Spinal cord (tissue), 10 donors: ENCODE results near the gene HID1. TPM values are rescaled to one million over a fixed set of nuclear protein-coding genes. Genes with fewer than 3 reads are reported as not detected.
A peak's percentile ranks its signal among the peaks of the same experiment; 100 is the strongest.

ENCODE experiments used
- DNase-seq, 6 donors: peaks; one replicate each; pipeline versions ENCODE4 v3.0.0 to v3.0.0-alpha.2; 2013 to 2015; ENCODE audit warnings: low spot score in 6 of 6, low read depth in 4 of 6
- H3K27ac ChIP-seq: one replicate; pipeline ENCODE4 v1.5.1; 2013; ENCODE audit warnings: low read depth, low read length, control low read depth
- H3K27me3 ChIP-seq: one replicate; pipeline ENCODE4 v1.6.1; 2013; ENCODE audit warnings: low read length; ENCODE audit not compliant: control insufficient read depth, insufficient read depth
- H3K36me3 ChIP-seq: one replicate; pipeline ENCODE4 v1.6.1; 2013; ENCODE audit warnings: low read length; ENCODE audit not compliant: control insufficient read depth, insufficient read depth
- H3K4me1 ChIP-seq: one replicate; pipeline ENCODE4 v1.6.1; 2013; ENCODE audit warnings: low read length; ENCODE audit not compliant: control insufficient read depth, insufficient read depth
- H3K4me3 ChIP-seq: one replicate; pipeline ENCODE4 v1.5.1; 2013; ENCODE audit warnings: low read depth, low read length, control low read depth
- H3K9me3 ChIP-seq: one replicate; pipeline ENCODE4 v1.6.1; 2013; ENCODE audit warnings: low read length; ENCODE audit not compliant: control insufficient read depth, insufficient read depth
- WGBS: methylation state at CpG from one replicate; pipeline ENCODE4 v1.1.5; 2013; ENCODE audit warnings: missing lambda C conversion rate; ENCODE audit not compliant: insufficient coverage; 5-methylcytosine and 5-hydroxymethylcytosine counted together
- polyA plus RNA-seq, 2 donors: library from polyadenylated mRNA; unstranded; fragments of 120-200 nt; gene quantifications; one replicate each; pipeline ENCODE4 v1.2.1, GENCODE V29; 2013; ENCODE audit not compliant: insufficient read length in 2 of 2
- total RNA-seq, 2 donors: library from RNA; depleted of rRNA in 1 of 2; stranded (reverse); fragments of 120-200 nt in 1 of 2; fragments of >200 nt in 1 of 2; gene quantifications; one replicate each; pipeline versions ENCODE4 v1.2.3 to v1.2.4, GENCODE V29; 2013 to 2014
- donor health status: healthy.

HID1 gene
- total and polyA plus RNA-seq, 4 donors = 12.3 to 61.6 (median 33.8) TPM

GRCh38 chr17:74930535-74931036 lies 42.0 kb downstream of the HID1 start:
- H3K9me3 ChIP-seq = no peaks in the 10 kb centered on the region
- peaks cover 64% of the 10 kb centered on the region for H3K27me3 ChIP-seq
- H3K4me1 ChIP-seq = peaks cover 3% of the 10 kb centered on the region
- H3K27ac ChIP-seq = no peak overlapping the region
- WGBS = 94% methylated on average over 23 of the region's 24 CpGs
- no peak overlapping the region for H3K4me3 ChIP-seq
- H3K36me3 ChIP-seq = no peaks in the 10 kb centered on the region
- no peak for DNase-seq

- peaks cover 12% of the 10 kb centered on the region for H3K4me1 ChIP-seq
- no peaks in the 10 kb centered on the region for H3K36me3 ChIP-seq
- no peak for DNase-seq
- WGBS = 79% methylated on average over 3 of the region's 6 CpGs
- no peak overlapping the region for H3K4me3 ChIP-seq
- H3K27me3 ChIP-seq = peaks cover 67% of the 10 kb centered on the region
- H3K27ac ChIP-seq = no peak overlapping the region
- no peaks in the 10 kb centered on the region for H3K9me3 ChIP-seq
Measured at GRCh38 chr17:74928786-74929185, 43.8 kb downstream of the HID1 start.

- Histone ChIP-seq H3K27ac (no peak overlapping the region), H3K4me1 (peaks cover 35% of the 10 kb centered on the region), H3K9me3 (no peaks in the 10 kb centered on the region), H3K36me3 (no peaks in the 10 kb centered on the region), H3K4me3 (no peak overlapping the region), H3K27me3 (peaks cover 64% of the 10 kb centered on the region)
- 42% methylated on average over 2 of the region's 3 CpGs for WGBS
- no peak for DNase-seq
Measured at GRCh38 chr17:74925242-74925641, 47.3 kb downstream of the HID1 start.

- DNase-seq = peak in 1 of 6 donors; percentile 48
Measured at GRCh38 chr17:74924250-74924948, 48.2 kb downstream of the HID1 start, which contains the start of gene OTOP2. Gene OTOP2, plus strand, starts transcription at chr17:74924273. Its CDS starts 360 bp downstream, at chr17:74924633.

GRCh38 chr17:74923538-74924249 lies 48.9 kb downstream of the HID1 start:
- no peak overlapping the region for H3K27ac ChIP-seq
- H3K36me3 ChIP-seq = no peaks in the 10 kb centered on the region
- H3K4me1 ChIP-seq = peaks cover 35% of the 10 kb centered on the region
- H3K4me3 ChIP-seq = no peak overlapping the region
- no peaks in the 10 kb centered on the region for H3K9me3 ChIP-seq
- peak in 3 of 6 donors; percentile 10 to 56 (median 52) for DNase-seq
- H3K27me3 ChIP-seq = peaks cover 62% of the 10 kb centered on the region
- WGBS = 2% methylated on average over 59 of the region's 59 CpGs

More at GRCh38 chr17:74924250-74924948, 48.2 kb downstream of the HID1 start, which contains the start of gene OTOP2:
- H3K4me1 ChIP-seq = peaks cover 35% of the 10 kb centered on the region
- no peaks in the 10 kb centered on the region for H3K36me3 ChIP-seq
- H3K27ac ChIP-seq = no peak within 1 kb of the TSS
- peaks cover 62% of the 10 kb centered on the region for H3K27me3 ChIP-seq
- 1% methylated on average over 41 of the region's 54 CpGs for WGBS
- H3K9me3 ChIP-seq = no peaks in the 10 kb centered on the region
- no peak within 1 kb of the TSS for H3K4me3 ChIP-seq

GRCh38 chr17:74922694-74923537 lies 49.6 kb downstream of the HID1 start, which contains the start of gene USH1G:
Gene USH1G, minus strand, starts transcription at chr17:74923255. Its CDS starts 182 bp downstream, at chr17:74923073.
- Histone ChIP-seq H3K27ac (no peak within 1 kb of the TSS), H3K4me3 (peak within 1 kb of the TSS; percentile 18), H3K9me3 (no peaks in the 10 kb centered on the region), H3K36me3 (no peaks in the 10 kb centered on the region), H3K4me1 (peaks cover 35% of the 10 kb centered on the region), H3K27me3 (peaks cover 62% of the 10 kb centered on the region)
- peak in 2 of 6 donors; percentile 22 to 23 for DNase-seq
- 3% methylated on average over 57 of the region's 57 CpGs for WGBS

- H3K9me3 ChIP-seq = no peaks in the 10 kb centered on the region
- H3K4me1 ChIP-seq = peaks cover 35% of the 10 kb centered on the region
- WGBS = 46% methylated on average over 6 of the region's 6 CpGs
- H3K27me3 ChIP-seq = peaks cover 54% of the 10 kb centered on the region
- H3K36me3 ChIP-seq = no peaks in the 10 kb centered on the region
- H3K27ac ChIP-seq = no peak overlapping the region
- no peak for DNase-seq
- peak overlapping the region; percentile 18 for H3K4me3 ChIP-seq
Measured at GRCh38 chr17:74922172-74922571, 50.4 kb downstream of the HID1 start.

- WGBS = 85% methylated on average over 2 of the region's 2 CpGs
- Histone ChIP-seq H3K4me3 (no peak overlapping the region), H3K27ac (no peak overlapping the region), H3K4me1 (peaks cover 35% of the 10 kb centered on the region), H3K9me3 (no peaks in the 10 kb centered on the region), H3K36me3 (no peaks in the 10 kb centered on the region), H3K27me3 (peaks cover 50% of the 10 kb centered on the region)
- DNase-seq = no peak
Measured at GRCh38 chr17:74921769-74922168, 50.8 kb downstream of the HID1 start.

- 39% methylated on average over 17 of the region's 19 CpGs for WGBS
- Histone ChIP-seq H3K4me3 (no peak overlapping the region), H3K9me3 (no peaks in the 10 kb centered on the region), H3K4me1 (peaks cover 39% of the 10 kb centered on the region), H3K36me3 (no peaks in the 10 kb centered on the region), H3K27ac (no peak overlapping the region), H3K27me3 (peaks cover 44% of the 10 kb centered on the region)
- no peak for DNase-seq
Measured at GRCh38 chr17:74921026-74921681, 51.4 kb downstream of the HID1 start.
